HG02678 (cell line): ENCODE data around the gene POSTN.

Source experiments
- ATAC-seq: cut with Tn5 transposase; IDR thresholded peaks from one replicate; pipeline ENCODE4 v1.9.1; 2021; ENCODE audit warnings: mild to moderate bottlenecking, moderate library complexity; ENCODE audit not compliant: unreplicated experiment

The POSTN gene, protein sequence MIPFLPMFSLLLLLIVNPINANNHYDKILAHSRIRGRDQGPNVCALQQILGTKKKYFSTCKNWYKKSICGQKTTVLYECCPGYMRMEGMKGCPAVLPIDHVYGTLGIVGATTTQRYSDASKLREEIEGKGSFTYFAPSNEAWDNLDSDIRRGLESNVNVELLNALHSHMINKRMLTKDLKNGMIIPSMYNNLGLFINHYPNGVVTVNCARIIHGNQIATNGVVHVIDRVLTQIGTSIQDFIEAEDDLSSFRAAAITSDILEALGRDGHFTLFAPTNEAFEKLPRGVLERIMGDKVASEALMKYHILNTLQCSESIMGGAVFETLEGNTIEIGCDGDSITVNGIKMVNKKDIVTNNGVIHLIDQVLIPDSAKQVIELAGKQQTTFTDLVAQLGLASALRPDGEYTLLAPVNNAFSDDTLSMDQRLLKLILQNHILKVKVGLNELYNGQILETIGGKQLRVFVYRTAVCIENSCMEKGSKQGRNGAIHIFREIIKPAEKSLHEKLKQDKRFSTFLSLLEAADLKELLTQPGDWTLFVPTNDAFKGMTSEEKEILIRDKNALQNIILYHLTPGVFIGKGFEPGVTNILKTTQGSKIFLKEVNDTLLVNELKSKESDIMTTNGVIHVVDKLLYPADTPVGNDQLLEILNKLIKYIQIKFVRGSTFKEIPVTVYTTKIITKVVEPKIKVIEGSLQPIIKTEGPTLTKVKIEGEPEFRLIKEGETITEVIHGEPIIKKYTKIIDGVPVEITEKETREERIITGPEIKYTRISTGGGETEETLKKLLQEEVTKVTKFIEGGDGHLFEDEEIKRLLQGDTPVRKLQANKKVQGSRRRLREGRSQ

DNA sequence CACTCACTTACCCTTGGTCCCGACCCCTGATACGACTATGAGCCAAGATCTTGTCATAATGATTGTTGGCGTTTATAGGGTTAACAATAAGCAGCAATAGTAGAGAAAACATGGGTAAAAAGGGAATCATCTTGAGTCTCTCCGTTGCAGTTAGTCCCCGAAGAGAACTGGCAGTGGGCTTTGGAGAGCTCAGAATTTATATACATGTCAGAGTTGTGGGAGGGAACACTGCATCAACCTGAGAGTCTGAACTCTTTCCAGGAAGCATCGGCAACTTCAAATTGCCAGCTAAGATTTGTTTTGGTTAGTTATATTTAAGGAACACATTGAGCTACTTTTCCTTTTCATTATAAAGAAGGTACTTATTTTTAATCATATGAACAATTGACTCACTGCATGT, at the start of gene POSTN:
Gene POSTN (minus strand): TSS at position 172 of the 400 bp plus-strand sequence. CDS start 42 bp downstream, at position 130.
- ATAC-seq: no peak

DNA sequence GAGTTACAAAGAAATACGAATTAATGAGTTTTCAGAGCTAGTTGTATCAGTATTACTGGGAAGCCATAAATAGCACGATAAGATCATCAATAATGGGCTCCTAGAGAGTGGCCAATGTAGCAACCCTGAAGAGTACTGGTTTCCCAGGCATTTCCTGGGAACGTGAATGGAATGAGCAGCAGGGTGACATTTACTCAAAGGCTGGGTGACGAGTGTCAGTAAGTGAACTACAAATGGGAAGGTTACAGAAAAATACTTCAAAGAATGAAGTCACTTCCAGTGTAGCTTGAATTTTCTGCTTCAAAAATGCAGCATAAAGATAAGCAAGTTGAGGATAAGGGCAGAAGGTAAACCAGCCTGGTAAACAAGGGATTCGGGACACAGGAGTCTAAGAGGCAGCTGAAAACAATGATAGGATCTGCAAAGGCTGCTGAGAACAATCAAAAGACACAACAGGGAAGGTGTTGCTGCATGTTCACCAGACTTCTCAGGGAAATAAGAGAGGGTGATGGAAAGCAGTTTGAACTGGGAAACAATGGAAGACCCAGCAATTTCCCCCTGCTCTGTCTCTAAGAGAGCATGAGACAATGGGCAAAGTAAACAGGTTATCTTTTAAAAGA, 48.6 kb upstream of the POSTN start:
- ATAC-seq: no peak

DNA sequence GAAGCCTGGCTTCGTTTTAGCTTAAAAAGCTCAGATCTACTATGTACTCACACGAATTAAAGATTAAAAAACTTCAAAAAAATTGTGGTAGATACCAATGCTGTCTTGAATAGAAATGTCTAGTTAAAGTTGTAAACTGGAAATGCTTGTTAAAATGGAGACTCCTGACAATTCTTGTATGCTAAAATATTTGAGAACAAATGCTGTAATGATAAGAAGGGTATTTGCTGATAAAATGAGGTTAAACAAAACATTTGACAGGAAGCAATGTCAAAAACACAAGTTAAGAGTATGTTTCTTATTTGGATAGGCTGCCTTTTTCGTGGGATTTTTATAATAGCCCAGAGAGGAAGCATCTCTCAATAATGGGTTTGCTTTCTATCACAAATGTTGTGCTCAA, 48.0 kb upstream of the POSTN start:
- ATAC-seq: no peak

DNA sequence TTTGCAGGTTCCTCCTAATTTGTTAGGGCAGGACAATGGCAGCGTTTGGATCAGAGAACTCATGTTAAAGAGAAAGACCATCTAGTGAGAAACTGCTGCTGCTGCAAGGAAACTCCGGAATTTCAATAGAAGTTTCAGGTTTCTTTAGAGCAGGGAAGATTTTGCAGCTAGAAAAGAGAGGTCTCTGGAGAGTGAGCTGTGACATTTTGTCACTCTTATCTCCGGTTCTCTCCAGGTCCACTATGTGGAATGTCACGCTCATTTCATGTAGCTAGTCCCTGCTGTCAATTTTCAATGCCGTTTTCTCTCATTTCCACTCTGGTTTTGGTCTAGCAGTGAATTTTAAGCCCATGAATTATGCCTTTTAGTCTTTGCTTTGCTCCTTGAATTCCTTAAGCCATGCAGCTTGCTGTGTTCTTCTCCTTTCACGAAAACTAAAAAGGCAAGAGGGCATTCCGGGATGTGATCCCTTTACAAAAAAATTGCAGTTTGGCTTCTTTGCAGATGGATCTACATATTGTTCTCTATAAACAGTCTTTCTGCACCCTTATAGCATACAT, 46.7 kb upstream of the POSTN start:
- ATAC-seq: no peak

DNA sequence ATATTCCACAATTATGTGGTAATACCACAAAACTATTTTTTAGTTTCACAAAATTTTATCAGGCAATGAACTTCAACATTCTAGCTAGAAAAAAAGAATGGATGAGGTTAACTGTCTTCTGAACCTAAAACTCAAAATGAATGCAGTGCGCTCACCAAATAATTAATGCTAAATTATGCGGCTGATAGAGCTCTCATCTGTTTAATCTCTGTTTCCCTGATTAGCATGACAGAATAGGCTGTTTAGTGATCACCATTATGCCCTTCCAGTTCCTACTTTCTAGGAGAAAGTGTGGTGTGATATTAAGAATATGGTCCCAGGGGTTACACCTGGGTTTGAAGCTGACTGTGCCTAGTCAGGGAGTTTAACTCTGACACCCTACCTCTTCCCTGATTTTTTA, 42.8 kb upstream of the POSTN start:
- no peak for ATAC-seq

DNA sequence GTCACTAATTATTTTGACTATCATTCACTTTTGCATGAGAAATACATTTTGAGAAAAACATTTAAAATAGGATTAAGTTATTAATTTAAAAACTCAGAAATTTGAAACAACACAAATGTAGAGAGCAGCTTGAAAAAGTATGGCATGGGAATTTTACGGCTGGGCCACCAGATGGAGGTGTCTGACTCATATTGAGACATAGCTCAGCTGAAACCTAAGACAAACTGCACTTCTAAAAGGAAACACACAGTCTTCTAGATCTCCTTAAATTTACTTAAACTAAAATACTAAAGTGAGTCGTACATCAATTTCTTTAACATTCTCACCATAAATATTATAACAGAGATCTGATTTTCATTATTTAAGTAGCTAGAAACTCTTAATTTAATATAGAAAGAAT, 41.9 kb upstream of the POSTN start:
- ATAC-seq: no peak

DNA sequence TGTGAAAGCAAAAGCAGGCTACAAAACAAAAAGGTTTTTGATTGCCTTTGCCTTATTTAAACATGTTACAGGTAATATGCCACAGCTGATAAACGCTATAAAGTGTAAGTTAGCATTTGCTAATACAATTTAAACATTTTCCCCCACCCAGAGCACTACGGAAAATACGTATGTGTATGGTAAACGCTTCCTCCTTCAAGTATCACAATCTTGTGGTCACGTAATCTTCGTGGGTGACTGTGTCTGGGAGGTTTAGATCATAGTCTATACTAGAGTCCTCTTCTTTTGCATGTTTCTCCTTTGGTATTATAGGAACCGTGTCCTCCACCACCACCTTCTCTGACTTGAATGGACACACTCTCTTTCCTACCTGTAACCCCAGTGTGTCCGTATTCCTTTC, 38.1 kb upstream of the POSTN start:
- ATAC-seq: no peak

DNA sequence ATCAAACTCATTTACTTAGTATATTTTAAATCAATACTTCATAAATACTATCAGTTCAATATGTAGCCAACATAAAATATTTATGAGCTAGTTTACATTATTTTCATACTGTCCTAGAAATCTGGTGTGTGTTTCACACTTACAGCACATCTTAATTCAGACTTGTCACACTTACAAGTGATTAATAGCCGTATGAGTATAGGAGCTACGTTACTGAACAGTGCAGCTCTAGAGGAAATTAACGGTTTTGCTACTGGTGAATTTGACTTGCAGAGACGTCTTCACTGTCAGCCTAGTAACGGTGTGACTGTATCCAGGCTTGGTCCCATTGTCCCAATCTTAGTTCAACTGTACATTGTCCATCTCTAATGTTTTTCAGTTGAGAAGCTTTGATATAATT, 33.7 kb upstream of the POSTN start:
- no peak for ATAC-seq

DNA sequence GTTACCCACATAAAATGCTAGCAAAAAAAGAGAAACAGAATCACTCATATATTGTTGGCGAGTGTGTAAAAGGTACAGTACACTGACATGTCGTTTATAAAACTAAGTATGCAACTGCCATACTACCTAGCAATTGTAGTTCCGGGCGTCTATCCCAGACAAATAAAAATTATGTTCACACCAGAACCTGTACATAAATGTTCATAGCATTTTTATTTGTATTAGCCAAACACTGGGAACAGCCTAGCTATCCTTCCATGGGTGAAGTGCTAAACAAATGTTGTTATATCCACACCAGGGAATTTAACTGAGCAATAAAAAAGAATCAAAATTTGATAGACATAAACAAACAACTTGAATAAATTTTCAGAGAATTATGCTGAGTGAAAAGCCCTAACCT, 28.9 kb upstream of the POSTN start:
- ATAC-seq: no peak

DNA sequence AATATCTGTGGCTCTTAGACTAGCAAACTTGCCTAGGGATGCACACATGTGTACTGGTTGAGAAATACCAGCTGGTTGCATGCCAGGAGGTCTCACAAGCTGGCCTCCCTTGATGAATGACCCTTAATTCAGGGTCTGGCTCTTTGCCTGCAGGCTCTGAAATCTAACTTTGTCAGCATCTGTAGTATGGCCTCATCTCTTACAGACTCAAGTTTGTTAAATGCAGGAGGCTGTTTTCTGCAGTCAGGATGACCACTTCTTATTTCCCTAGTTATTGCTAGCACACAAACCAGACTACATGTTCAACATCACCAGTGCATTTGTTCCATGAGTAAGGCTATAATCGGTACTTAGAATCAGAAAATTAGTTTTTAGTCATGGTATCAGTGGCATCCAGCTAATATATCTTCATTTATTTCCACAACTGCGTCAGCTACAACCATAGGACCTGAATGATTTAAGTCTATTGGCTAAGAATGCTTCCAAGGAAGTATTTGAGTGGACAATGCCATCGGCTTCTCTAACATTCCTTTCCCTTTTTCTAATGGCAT, 23.3 kb upstream of the POSTN start:
- no peak for ATAC-seq

DNA sequence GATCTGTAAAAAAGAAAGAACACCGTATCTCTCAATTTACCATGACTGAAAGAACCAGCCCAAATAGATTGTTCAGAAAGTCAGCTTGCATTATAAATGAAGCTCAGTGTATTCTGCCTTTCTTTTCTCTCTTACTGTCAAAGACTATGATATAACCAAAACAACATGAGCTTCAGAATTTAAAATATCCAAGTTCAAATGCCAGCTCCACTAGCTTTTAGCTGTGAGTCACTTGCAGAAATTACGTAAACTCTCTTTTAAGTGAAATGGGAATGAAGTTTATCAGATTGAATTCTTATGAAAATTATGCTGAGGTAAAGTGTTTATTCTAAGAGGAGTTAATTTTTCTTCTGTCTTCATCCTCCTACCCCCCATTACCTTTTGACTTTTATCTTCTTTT, 20.0 kb upstream of the POSTN start:
- no peak for ATAC-seq

DNA sequence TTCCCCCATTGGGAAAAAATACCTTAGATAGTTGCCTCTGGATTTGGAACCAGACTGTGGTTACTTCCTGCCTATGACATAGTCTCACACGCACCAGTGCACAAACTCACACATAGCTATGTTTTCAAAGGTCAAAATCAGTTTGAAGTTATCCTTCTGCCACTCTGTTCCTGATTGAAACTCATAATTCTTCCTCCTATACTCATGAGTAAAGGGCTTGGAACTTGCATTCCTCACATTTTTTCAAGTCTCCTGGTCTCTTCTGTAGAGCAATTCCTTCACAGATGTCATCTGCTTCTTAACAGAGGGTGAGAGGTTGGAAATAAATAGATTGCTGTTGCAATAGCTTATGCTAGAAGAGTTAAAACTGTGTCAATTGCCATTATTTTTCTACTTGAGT, 18.6 kb upstream of the POSTN start:
- ATAC-seq: no peak

DNA sequence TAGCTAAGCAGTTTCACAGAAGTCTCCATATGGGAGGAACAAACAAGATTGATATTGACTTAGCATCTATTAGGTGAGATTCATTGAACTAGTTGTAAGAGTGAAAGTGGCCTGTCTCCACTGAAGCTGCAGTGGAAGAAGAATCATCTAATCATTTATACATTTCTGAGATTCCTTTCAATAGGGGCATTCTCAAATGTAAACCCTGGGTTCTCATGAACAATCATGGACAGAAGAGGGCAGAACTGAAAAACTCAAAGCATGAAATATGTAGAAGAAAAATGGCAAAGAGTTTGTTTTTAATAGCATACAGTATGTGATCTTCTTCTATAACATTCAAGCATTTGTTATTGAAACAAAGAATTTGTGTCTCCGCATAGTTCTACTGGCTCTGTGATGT, 17.6 kb upstream of the POSTN start:
- no peak for ATAC-seq

DNA sequence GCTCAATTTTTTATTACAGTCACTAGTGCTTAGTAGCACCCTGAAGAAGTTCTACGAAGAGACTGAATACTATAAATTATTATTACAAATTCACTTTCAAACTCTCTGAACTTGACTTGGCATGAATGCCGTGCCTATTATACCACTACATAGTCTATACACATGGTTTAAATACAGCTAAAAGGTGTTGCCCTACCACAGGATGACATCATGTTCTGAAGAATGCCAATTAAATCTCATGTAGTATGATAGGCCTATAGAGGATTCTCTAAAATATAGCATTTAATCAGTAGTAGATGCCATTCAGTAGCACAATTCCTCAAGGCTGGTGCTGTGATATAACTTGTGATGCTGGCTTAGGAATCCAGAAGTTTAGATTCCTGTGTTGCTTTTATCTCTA, 16.7 kb upstream of the POSTN start:
- ATAC-seq: no peak

DNA sequence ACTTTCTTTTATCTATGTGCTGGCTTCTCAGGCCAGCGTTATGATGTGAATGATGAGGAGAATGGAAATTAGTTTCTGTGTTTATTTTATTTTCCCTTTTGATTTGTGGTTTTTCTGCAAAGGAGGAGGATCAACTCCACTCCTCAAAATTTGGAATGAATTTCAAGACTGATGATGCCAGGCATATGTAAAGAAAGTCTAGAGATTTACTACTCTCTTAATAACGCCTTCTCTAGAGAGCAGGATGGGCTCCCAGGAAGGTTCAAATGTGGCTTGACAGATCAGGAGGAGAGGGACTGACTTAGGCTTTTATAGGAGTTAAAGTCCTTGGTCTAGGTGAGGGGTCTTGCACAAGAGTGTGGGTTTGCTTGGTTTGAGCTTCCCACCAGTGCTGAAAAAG, 15.1 kb upstream of the POSTN start:
- no peak for ATAC-seq

DNA sequence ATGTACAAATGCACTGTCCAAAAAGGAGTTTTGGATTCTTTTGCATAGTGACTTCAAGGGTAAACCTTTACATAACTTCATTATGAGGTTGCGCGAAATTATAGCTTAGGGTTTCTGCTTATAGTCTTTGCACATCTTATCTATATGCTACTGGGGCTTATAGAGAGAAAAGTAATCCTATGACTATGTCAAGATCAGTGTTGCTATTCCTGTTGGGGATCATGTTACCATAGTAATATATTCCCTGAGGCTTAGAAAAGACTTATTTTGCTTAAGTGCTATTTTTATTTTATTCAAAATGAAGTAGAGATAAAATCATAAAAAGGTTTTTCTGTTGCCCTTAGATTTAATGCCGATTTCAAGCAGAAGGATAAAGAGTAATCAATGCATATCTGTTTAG, 14.7 kb upstream of the POSTN start:
- no peak for ATAC-seq

DNA sequence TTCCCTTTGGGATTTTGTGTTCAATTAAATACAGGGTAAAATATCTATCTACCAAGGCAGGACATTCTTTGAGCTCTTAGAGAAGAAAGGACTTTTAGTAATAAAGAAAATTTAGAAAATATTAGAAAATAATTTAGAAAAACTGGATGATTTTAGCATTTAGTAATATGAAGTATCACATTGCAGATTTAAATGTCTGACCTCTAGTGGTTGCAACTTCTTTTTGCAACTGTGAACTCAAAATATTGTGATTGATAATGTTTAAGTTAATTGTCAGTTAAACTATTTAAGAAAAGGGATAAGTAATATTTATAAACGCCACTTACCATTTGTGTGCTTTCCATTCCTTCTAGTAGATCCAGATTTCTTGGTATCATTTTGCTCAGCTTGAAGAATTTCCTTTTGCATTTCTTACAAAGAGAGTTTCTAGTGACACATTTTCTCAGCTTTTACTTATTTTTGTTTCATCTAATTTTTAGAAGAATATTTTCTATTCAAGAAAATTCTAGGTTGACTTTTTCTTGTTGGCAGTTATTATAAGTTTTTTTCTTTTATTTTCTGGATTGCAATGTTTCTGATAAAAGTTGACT, 10.3 kb upstream of the POSTN start:
- no peak for ATAC-seq

DNA sequence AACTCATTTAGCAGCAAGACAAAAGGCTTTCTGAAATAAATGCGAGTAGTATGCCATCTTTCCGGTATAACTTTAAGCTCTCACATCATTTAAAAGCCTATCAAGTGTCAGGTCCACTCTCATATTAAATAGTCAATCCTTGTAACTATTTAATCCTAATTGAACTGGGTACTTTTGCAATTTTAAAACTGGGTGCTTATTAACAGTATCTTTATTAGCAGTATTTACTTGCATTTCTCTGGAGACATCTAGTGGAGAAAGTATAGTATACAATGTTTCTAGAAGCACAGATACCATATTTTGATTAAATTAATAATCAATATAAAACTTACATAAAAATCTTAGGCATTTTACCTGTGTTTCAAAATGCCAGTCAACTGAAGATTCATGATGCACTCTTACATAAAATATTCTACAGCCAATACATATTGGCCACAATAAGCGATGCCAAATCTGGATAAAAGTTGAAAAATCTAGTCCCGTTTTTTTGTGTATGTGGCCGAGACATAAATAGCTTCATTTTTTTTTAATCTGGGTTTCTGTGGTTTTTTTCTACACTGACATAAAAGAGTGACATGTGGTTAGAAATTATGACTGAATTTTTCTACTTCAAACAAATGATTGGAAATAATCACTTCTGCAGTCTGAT, 4.3 kb upstream of the POSTN start:
- no peak for ATAC-seq

DNA sequence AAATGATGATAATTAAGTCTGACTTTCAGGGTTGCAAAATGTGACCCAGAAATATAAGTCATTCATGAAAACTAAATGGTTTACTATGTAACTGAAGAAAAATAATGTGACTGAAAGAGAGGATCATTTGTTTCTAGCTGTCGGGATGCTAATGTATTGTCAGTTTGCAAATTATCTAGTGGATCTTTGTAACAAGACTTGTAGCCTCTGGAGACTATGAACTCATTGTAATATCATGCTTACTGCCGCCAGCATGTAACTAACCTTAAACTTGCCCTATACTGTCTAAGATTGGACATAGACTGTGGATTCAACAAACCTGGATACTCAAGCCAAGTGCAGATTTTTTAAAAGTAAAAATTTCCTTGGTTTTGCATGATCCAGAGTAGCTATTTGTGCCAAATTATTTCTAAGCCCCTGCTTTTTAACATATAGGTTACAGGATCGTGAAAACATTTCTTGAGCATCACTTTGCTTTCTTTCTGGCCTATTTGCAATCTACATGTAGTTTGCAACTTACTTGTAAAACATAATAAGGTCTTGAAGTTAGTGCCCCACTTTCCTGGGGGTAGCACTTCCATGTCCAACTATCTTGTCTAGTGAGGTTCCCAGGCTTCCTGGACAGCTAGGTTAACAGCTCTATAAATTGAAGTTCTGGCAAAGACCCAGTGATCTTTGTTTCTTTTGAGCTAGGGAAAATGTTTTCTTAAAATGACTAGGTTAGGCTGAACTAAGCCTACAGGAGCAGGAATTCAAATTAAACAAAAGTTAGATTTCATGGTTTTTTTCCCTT, 3.3 kb upstream of the POSTN start:
- no peak for ATAC-seq

DNA sequence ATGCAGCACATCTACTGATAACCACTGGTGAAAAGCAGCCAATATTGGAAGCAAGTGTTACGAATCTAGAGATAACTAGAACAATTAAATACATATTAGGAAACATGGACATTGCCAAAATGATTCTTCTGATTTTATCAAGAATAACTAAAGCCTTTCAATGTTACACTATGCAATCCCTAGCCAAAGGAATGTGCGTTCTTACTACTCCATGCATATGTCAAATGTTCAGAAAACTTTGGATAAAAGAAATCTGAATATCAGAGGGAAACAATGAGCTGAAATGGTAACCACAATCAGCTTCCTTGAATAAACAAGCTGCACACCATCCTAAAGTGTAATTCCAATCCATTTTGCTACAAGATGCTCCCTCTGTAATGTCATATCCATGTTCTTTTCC, 951 bp upstream of the POSTN start:
- ATAC-seq: no peak
